HepG2 (cell line): ENCODE data around the gene DIPK1B. TPM values are rescaled to one million over a fixed set of nuclear protein-coding genes. Genes with fewer than 3 reads are reported as not detected.

ENCODE experiments used
- CEBPB ChIP-seq: IDR thresholded peaks from 2 replicates; pipeline ENCODE4 v1.6.1; 2011; ENCODE audit warnings: low read depth, low read length, improper control_type of control experiment, borderline replicate concordance
- DR1 ChIP-seq: sonication (generic); formaldehyde crosslinking; IDR thresholded peaks from 2 replicates; pipeline ENCODE4 v1.8.0; 2021; ENCODE audit warnings: mild to moderate bottlenecking, missing genetic modification reagents, inconsistent platforms
- EED ChIP-seq: sonication (generic); formaldehyde crosslinking; IDR thresholded peaks from 2 replicates; pipeline ENCODE4 v1.5.0; 2020; ENCODE audit warnings: mild to moderate bottlenecking, missing genetic modification reagents
- ELF3 ChIP-seq: IDR thresholded peaks from 2 replicates; pipeline ENCODE4 v1.6.1; 2016; ENCODE audit warnings: missing genetic modification reagents, missing compliant biosample characterization
- HMG20A ChIP-seq: IDR thresholded peaks from 2 replicates; pipeline ENCODE4 v1.6.1; 2016; ENCODE audit warnings: borderline replicate concordance
- HNRNPK ChIP-seq: fragments of 200-400 bp; formaldehyde crosslinking; IDR thresholded peaks from 2 replicates; pipeline ENCODE4 v1.6.1; 2018; ENCODE audit warnings: low read length, low read depth, moderate library complexity, mild to moderate bottlenecking; ENCODE audit not compliant: poor library complexity, severe bottlenecking
- KDM2A ChIP-seq: sonication (generic); formaldehyde crosslinking; IDR thresholded peaks from 2 replicates; pipeline ENCODE4 v1.4.0; 2020; ENCODE audit warnings: low read depth, missing genetic modification reagents, borderline replicate concordance
- KLF16 ChIP-seq, 2 experiments: sonication (generic) in 1 of 2; formaldehyde crosslinking in 1 of 2; IDR thresholded peaks; 2 replicates each; pipeline versions ENCODE4 v1.6.1 to v1.8.0; 2016 to 2023; ENCODE audit warnings: missing genetic modification reagents in 2 of 2, missing compliant biosample characterization in 1 of 2
- SMAD3 ChIP-seq: sonication (generic); formaldehyde crosslinking; IDR thresholded peaks from 2 replicates; pipeline ENCODE4 v1.4.0; 2020; ENCODE audit warnings: missing genetic modification reagents
- SOX13 ChIP-seq, 3 experiments: fragments of 450-650 bp in 1 of 3; sonication (generic) in 1 of 3; formaldehyde crosslinking in 1 of 3; IDR thresholded peaks in 2 of 3; conservative IDR thresholded peaks in 1 of 3; 2 replicates each; pipeline versions ENCODE4 v1.5.0 to v1.6.1; 2016 to 2020; ENCODE audit warnings: antibody characterized with exemption in 1 of 3, mild to moderate bottlenecking in 1 of 3, missing compliant biosample characterization in 1 of 3, missing genetic modification reagents in 1 of 3, moderate library complexity in 1 of 3
- SOX6 ChIP-seq, 2 experiments: fragments of 450-650 bp in 1 of 2; sonication (generic) in 1 of 2; formaldehyde crosslinking in 1 of 2; IDR thresholded peaks; 2 replicates each; pipeline versions ENCODE4 v1.4.0 to v1.6.1; 2017 to 2020; ENCODE audit warnings: antibody characterized with exemption in 1 of 2, mild to moderate bottlenecking in 1 of 2, missing genetic modification reagents in 1 of 2
- ZMAT3 ChIP-seq: sonication (generic); formaldehyde crosslinking; conservative IDR thresholded peaks from 2 replicates; pipeline ENCODE4 v1.7.0; 2021; ENCODE audit warnings: missing genetic modification reagents
- ZNF263 ChIP-seq: sonication (generic); formaldehyde crosslinking; IDR thresholded peaks from 2 replicates; pipeline ENCODE4 v1.4.0; 2020; ENCODE audit warnings: missing genetic modification reagents
- ZNF441 ChIP-seq: sonication (generic); formaldehyde crosslinking; IDR thresholded peaks from 2 replicates; pipeline ENCODE4 v1.7.0; 2021; ENCODE audit warnings: missing genetic modification reagents, borderline replicate concordance
- ZNF616 ChIP-seq: sonication (generic); formaldehyde crosslinking; IDR thresholded peaks from 2 replicates; pipeline ENCODE4 v1.5.0; 2020; ENCODE audit warnings: low read depth, mild to moderate bottlenecking, missing genetic modification reagents
- ZNF709 ChIP-seq: sonication (generic); formaldehyde crosslinking; IDR thresholded peaks from 2 replicates; pipeline ENCODE4 v1.5.0; 2020; ENCODE audit warnings: mild to moderate bottlenecking, missing genetic modification reagents
- ZNF75D ChIP-seq: sonication (generic); formaldehyde crosslinking; IDR thresholded peaks from 2 replicates; pipeline ENCODE4 v1.8.1; 2023; ENCODE audit warnings: missing genetic modification reagents, mild to moderate bottlenecking, borderline replicate concordance
- ZNF788 ChIP-seq: sonication (generic); formaldehyde crosslinking; IDR thresholded peaks from 2 replicates; pipeline ENCODE4 v1.5.0; 2020; ENCODE audit warnings: mild to moderate bottlenecking, missing genetic modification reagents, borderline replicate concordance
- ZNF879 ChIP-seq: sonication (generic); formaldehyde crosslinking; IDR thresholded peaks from 2 replicates; pipeline ENCODE4 v1.8.1; 2023; ENCODE audit warnings: missing genetic modification reagents
- ZSCAN31 ChIP-seq: sonication (generic); formaldehyde crosslinking; IDR thresholded peaks from 2 replicates; pipeline ENCODE4 v1.5.0; 2020; ENCODE audit warnings: low read depth, mild to moderate bottlenecking, missing genetic modification reagents
- polyA plus RNA-seq, 8 experiments: library from polyadenylated mRNA; depleted of rRNA in 3 of 8; stranded (reverse) in 7 of 8; unstranded in 1 of 8; fragments of >200 nt; fragmentation: Illumina TruSeq in 4 of 8; extraction: Trizol in 4 of 8; gene quantifications; 2 replicates each; pipeline versions ENCODE4 v1.2.1 to v1.2.3, GENCODE V29; 2011 to 2016; ENCODE audit warnings: low read depth in 4 of 8, missing spikeins in 1 of 8, mixed read lengths in 1 of 8; ENCODE audit not compliant: insufficient read depth in 1 of 8
- total RNA-seq, 5 experiments: library from RNA; depleted of rRNA; stranded (reverse); fragments of >200 nt; fragmentation: Illumina TruSeq; extraction: Trizol; gene quantifications; 2 replicates each; pipeline ENCODE4 v1.2.3, GENCODE V29; 2016; ENCODE audit warnings: low read depth in 1 of 5
- TF ChIP-seq, protein P1 (sequence below): IDR thresholded peaks from 2 replicates; pipeline ENCODE4 v1.6.1; 2018; ENCODE audit warnings: missing genetic modification reagents
- TF ChIP-seq, protein P2 (sequence below): sonication (generic); formaldehyde crosslinking; IDR thresholded peaks from 2 replicates; pipeline ENCODE4 v1.5.0; 2020; ENCODE audit warnings: missing genetic modification reagents
- TF ChIP-seq, protein P3 (sequence below): sonication (generic); formaldehyde crosslinking; conservative IDR thresholded peaks from 2 replicates; pipeline ENCODE4 v1.8.0; 2022; ENCODE audit warnings: low read depth, missing genetic modification reagents

Gene DIPK1B
- total and polyA plus RNA-seq, 2 of the 13 experiments (the other 11 are each of a cell fraction or from before 2014, with no cell fraction given), result 0.18 to 3.9 TPM

DNA sequence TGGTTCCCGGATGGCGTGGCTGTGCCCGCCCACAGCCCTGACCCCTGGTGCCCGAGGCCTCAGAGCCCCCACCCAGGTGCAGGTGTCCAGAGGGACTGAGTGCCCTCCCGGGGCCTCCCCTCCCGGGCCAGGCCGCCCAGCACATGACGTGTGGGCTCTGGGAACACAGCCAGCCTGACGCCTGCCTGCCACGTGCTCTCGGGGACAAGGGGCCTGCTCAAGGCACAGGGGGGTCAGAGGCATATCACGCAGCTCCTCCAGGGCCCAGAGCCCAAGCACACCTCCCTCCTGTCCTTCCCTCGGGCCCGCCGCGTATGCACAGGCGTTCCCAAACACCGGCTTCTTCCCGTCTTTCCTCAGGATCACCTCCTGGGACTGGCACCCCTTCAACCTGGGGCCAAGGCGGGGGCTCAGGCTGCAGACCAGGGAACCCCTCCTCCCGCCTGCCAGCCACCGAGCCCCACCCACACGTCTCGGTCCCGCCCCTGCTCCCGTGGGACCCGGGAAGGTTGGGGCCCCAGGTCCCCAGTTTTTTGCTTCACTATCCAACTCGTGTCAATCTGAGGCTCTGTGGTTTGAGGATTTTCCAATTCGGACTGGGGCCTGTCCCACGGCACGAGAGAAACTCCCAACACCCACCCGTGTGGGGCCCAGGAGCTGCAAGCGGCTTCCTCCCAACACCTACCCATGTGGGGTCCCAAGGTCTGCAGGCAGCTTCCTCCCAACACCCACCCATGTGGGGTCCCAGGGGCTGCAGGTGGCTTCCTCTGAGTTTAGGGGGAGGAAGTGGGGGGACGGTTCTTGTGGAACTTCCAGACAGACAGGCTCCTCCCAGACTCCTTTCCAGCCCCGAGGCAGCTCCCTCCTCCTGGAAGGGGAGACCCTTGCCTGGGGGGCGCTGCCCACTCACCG, 28.9 kb downstream of the DIPK1B start (continued):
- peak; percentile 40; the same call in 1 of the 2 replicates for TF ChIP-seq ZNF788 (CRISPR knock-in tag)
- peak; percentile 37; the same call in 1 of the 2 replicates for TF ChIP-seq ZNF263 (CRISPR knock-in tag)
- TF ChIP-seq, protein P1, sequence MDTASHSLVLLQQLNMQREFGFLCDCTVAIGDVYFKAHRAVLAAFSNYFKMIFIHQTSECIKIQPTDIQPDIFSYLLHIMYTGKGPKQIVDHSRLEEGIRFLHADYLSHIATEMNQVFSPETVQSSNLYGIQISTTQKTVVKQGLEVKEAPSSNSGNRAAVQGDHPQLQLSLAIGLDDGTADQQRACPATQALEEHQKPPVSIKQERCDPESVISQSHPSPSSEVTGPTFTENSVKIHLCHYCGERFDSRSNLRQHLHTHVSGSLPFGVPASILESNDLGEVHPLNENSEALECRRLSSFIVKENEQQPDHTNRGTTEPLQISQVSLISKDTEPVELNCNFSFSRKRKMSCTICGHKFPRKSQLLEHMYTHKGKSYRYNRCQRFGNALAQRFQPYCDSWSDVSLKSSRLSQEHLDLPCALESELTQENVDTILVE (CRISPR knock-in tag), result 0 out of 2 replicates have a peak, but pooled peaks have one; percentile 29
- TF ChIP-seq ZNF75D (CRISPR knock-in tag), result no peak
- TF ChIP-seq SOX6 (IDR thresholded peaks at IDR 0.05), result no peak
- peak; percentile 49 for TF ChIP-seq SOX6 (CRISPR knock-in tag; IDR thresholded peaks at IDR 0.05)
- TF ChIP-seq KLF16 (CRISPR knock-in tag; IDR thresholded peaks at IDR 0.05), result peak in 1 of 2 experiments; percentile 72; a peak in 2 of 4 replicates
- no peak for TF ChIP-seq ZSCAN31 (CRISPR knock-in tag)
- no peak for TF ChIP-seq HNRNPK
- no peak for TF ChIP-seq ZNF709 (CRISPR knock-in tag)
- TF ChIP-seq ZNF879 (CRISPR knock-in tag), result 0 out of 2 replicates have a peak, but pooled peaks have one; percentile 28
- peak; percentile 64 for TF ChIP-seq HMG20A (CRISPR knock-in tag)
- peak; percentile 64; the same call in 1 of the 2 replicates for TF ChIP-seq ZNF441
- TF ChIP-seq, protein P2, sequence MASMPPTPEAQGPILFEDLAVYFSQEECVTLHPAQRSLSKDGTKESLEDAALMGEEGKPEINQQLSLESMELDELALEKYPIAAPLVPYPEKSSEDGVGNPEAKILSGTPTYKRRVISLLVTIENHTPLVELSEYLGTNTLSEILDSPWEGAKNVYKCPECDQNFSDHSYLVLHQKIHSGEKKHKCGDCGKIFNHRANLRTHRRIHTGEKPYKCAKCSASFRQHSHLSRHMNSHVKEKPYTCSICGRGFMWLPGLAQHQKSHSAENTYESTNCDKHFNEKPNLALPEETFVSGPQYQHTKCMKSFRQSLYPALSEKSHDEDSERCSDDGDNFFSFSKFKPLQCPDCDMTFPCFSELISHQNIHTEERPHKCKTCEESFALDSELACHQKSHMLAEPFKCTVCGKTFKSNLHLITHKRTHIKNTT (CRISPR knock-in tag), result no peak
- TF ChIP-seq ZNF616, result peak; percentile 69; the same call in 1 of the 2 replicates
- TF ChIP-seq, protein P3, sequence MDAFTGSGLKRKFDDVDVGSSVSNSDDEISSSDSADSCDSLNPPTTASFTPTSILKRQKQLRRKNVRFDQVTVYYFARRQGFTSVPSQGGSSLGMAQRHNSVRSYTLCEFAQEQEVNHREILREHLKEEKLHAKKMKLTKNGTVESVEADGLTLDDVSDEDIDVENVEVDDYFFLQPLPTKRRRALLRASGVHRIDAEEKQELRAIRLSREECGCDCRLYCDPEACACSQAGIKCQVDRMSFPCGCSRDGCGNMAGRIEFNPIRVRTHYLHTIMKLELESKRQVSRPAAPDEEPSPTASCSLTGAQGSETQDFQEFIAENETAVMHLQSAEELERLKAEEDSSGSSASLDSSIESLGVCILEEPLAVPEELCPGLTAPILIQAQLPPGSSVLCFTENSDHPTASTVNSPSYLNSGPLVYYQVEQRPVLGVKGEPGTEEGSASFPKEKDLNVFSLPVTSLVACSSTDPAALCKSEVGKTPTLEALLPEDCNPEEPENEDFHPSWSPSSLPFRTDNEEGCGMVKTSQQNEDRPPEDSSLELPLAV (CRISPR knock-in tag), result no peak
- TF ChIP-seq KDM2A, result peak; percentile 60
- no peak for TF ChIP-seq SOX13 (IDR thresholded peaks at IDR 0.05)
- 0 out of 4 replicates have a peak, but pooled peaks of 1 of the 2 experiments have one; percentile 20 for TF ChIP-seq SOX13 (CRISPR knock-in tag; conservative IDR thresholded peaks at IDR 0.05 in 1 of 2, IDR thresholded peaks at IDR 0.05 in 1 of 2)
- TF ChIP-seq SMAD3 (CRISPR knock-in tag), result no peak
- peak; percentile 47; the same call in 1 of the 2 replicates for TF ChIP-seq ELF3 (CRISPR knock-in tag)
- TF ChIP-seq CEBPB, result no peak
- no peak for TF ChIP-seq DR1 (CRISPR knock-in tag)
- TF ChIP-seq EED (CRISPR knock-in tag), result no peak
- peak; percentile 90; the same call in 1 of the 2 replicates for TF ChIP-seq ZMAT3 (CRISPR knock-in tag)
